SW480 (cell line): ENCODE data around the gene LRRC8B.
A peak's percentile ranks its signal among the peaks of the same experiment; 100 is the strongest.
"Not testable (repeated sequence)": the region's sequence is repeated elsewhere in the genome, so short reads cannot be mapped to it uniquely, and the experiment has no call there.

Experiments used
- DNase-seq: peaks from one replicate; pipeline ENCODE4 v3.0.0-alpha.2; 2016; ENCODE audit warnings: low spot score

The LRRC8B gene

DNA sequence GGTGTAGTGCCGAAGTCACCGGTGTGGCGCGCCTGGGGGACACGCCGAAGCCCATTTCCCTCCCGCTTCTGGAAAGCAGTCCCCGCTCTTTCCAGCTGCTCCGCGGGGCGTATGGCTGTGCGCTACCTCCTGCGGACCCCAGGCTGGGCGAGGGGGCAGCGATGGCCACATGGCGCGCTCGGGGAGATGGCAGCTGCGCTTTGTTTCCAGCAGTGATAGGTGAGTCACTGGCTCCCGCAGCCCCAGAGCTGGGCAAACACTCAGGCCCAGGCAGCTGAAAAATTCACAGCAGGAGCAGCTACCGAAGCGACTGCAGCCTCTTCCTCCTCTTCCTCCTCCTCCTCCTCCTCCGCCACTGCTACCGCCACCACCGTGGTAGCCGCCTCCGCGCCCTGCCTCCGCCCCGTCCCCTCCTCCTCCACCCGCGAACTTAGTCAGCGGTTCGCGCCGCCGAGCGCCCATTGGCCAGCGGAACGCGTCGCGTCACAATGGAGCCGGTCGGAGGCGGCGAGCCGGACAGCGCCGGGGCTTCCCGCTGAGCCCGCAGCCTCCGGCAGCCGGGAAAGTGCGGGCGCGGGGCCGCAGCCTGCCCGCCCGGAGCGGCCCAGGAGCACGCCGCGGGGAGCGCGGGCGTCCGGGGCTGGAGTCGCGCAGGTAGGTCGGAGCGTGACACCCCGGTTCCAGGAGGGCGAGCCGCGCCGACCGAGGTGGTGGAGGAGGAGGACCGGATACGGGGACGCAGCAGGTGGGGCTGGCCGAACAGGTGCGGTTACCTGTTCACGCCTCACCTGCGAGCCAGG is at the start of gene LRRC8B:
TSS of gene LRRC8B (plus strand) at position 461 of the 800 bp plus-strand sequence. CDS start 57,822 bp downstream, outside the sequence.
- peak; percentile 75 for DNase-seq

DNA sequence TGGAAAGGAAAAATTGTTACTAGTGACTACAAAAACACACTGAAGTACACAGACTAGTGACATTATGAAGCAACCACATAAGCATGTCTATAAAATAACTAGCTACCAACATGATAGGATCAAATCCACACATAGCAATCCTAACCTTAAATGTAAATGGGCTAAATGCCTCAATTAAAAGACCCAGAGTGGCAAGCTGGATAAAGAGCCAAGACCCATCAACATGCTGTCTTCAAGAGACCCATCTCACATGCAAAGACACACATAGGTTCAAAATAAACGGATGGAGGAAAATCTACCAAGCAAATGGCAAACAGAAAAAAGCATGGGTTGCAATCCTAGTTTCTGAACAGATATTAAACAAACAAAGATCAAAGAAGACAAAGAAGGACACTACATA is 49.4 kb upstream of the LRRC8B start:
- no peak for DNase-seq

DNA sequence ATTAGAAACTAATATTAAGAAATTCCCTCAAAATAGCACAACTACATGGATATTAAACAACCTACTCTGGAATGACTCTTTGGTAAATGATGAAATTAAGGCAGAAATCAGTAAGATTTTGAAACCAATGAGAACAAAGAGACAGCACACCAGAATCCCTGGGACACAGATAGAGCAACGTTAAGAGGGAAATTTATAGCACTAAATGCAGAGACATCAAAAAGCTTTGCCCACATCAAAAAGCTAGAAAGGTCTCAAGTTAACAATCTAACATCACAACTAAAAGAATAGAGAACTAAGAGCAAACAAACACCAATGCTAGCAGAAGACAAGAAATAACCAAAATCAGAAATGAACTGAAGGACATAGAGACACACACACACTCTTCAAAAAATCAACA is 48.6 kb upstream of the LRRC8B start:
- DNase-seq, result no peak

DNA sequence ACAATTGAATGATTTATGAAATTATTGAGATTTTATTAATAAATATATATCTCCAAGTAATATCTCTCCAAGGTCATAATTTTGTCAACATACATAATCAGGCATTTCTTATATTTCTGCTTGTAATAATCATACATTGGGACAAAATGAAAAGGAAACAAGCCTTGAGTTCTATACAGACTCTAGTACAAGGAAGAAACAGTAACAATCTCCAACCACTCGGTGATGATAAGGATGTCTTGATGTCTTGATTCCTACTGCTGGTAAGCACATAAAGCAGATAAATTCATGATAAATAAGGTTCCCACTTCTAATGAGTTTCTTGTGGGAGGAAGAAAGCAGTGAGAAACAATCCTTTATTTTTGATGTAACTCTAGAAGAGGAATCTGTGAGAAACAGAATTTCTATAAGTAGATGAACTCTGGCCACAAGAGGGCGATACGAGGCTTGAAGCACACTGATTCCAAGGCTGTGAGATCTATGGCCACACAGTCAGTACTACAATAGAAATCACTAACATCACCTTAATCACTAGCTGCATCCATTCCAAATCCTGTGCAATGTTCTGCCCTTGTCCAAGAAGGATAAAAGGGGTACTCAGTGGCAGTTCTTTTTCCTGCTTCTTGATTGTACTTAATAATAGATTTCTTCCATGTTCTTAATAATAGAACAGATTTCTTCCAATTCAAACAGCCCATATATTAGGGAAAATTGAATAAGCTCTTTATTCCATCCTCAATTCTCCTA is 41.4 kb upstream of the LRRC8B start:
- DNase-seq, result peak; percentile 63

DNA sequence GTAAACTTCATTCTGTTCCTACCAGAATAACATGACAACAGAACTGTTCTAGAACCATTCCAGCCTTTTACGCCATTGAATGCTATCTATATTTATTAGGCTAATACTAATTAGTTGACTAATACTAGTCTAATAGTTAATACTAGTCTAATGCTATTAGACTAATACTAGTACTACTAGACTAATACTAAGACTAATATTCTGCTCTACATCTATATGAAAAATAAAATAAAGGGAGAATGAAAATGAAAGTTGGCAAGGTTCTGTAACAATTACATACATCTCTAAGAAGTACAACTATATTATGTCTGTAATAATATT is 40.9 kb upstream of the LRRC8B start:
- DNase-seq, result no peak

DNA sequence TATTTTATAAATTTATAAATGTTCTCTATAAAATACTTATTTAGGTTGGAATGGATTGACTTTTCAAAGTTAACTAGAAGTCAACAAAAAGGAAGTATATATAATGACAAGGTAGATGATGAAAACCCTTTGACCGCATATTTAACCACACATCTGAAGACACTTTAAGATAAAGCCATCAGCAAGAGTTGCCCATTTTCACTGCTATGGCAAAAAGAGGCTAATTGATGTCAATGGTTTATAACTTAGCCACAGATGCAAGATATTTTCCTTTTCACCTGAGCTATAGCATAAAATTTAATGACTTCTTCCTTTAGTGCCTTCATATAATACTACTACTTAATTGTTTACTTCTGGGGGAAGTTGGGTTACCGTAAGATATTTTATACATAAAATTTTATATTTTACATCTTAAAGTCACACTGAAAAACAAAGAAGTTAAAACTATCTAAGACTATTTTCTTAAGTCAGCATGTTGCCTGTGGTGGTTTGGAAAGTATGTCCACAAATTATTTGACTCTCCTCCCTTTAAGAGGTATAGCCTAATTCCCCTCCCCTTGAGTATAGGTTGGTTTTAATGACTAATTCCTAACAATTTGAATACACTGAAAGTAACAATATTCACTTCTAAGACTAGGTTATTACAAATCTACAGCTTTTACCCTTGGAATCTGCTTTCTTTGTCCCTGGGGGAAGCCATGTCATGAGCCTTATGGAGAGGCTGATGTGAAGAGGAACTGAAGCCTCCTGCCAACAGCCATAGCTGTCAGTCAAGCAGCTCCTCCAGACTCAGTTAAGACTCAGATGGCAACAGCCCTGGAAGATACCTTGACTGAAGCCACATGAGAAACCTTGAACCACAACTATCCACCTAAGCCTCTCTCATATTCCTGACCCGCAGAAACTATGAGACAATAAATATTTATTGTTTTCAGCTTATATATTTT is 40.3 kb upstream of the LRRC8B start:
- no peak for DNase-seq

DNA sequence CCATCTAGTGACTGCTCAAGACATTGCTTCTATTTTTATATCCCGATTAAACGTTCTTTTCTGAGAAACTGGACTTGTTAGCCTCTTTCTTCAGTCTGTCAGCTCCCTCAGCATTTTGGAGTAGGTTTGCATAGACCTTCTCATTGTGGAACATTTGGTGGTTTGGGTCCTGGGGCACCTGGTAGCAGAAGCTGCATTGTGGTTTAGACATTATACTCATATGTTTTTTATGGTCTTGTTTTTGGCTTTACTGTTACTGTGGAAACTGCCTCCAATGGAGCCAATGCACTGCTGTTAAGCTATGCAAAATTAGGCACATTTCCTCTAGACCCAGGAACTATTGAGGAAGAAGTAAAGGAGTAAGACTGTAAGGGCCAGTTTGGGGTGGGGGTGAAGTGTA is 36.7 kb upstream of the LRRC8B start:
- no peak for DNase-seq

DNA sequence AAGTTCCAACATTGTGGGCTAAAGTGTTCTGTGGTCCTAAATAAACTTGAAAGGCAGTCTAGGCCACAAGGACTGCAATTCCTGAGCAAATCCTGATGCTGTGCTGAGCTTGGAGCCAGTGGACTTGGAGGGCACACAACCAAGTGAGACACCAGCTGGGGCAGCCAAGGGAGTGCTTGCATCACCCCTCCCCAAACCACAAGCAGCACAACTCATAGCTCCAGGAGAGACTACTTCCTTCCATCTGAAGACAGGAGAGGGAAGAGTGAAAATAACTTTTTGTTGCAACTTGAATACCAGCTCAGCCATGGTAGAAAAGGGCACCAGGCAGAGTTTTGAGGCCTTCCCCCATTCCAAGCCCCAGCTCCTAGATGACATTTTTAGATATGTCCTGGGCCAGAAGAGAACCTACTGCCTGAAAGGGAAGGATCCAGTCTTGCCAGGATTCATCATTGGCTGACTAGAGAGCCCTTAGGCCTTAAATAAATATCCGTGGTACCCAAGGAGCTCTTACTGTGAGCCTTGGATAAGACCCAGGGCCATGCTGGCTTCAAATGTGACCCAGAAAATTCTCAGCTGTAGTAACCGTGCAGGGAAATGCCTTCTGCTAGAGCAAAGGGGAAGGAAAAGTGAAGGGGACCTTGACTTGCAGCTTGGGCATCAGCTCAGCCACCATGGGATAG is 35.4 kb upstream of the LRRC8B start:
- DNase-seq, result no peak

DNA sequence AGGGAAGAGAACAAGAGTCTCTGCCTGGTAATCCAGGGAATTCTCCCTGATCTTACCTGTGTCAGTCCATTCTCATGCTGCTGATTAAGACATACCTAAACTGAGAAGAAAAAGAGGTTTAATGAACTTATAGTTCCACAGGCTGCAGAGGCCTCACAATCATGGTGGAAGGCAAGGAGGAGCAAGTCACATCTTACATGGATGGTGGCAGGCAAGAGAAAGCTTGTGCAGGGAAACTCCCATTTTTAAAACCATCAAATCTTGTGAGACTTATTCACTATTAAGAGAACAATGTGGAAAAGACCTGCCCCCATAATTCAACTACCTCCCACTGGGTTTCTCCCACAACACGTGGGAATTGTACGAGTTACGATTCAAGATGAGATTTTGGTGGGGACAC is 34.2 kb upstream of the LRRC8B start:
- DNase-seq, result no peak

DNA sequence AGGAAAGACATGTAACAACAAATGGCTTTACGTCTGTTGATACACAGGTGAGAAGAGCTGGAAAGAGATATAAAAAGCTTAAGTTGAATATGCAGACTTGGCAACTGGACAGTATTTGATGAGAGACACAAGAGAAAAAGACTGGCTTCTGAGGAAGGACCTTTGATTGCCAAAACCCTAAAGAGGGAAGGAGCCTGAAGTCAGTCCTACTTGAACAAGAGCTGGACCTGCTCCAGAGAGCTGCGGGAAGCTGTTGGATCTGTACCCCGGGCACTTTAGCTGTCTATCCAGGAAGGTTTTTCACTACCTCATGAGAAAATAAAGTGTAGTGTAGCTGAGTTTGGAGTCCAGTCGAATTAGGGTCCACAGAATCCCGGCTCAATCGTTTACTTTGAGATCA is 25.3 kb upstream of the LRRC8B start:
- DNase-seq, result no peak

DNA sequence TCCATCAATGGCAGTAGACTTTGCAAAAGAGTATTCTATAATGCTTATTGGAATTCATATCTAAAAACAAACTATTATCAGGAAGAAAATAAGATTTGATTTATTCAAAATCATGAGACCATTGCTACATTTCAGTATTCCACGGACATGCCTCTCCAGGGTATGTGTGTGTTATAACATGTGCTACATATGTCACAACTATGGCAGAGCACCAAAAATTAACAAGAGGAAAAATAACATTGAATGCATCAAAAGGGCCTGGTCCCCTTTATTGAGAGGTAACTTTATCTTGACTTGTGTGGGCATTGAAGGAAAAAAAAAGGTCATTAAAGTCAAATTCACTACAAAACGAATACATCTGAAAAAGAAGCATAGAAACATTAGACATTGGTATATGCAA is 22.6 kb upstream of the LRRC8B start:
- no peak for DNase-seq

DNA sequence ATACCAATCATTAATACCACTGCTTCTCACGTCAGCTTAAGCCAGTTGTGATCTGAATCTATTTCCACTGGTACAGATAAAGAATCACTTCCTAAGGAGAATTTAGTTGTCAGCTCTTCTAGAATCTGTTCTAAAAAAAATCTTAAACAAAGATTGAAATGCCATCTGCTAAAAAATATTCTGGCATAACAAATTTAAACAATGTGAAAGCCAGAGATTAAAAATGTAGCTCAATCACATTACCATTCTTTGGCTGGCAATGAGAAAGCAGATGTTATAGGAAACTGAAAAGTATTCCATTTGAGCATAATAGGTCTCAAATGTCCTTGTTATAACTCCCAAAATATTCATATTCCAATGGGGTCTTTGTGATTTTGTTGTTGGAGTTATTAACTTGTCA is 21.7 kb upstream of the LRRC8B start:
- no peak for DNase-seq

DNA sequence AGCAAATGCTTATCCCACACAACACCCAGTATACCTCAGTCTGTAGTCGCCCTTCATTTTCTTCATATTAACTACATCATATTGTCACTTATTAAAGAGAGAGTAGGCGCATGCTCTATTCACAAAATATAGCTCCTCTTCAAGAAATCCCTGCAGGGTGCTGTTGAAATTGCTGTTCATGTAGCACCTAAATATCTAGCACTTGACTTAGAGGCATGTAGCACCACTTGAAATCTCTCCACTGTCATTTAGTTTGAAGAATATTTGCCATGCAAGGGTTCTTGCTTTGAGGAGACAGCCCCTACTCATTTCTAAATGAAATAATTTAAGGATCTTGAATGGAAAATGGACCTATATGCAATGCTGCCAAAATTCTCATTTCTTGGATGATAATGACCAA is 20.9 kb upstream of the LRRC8B start:
- DNase-seq, result no peak

DNA sequence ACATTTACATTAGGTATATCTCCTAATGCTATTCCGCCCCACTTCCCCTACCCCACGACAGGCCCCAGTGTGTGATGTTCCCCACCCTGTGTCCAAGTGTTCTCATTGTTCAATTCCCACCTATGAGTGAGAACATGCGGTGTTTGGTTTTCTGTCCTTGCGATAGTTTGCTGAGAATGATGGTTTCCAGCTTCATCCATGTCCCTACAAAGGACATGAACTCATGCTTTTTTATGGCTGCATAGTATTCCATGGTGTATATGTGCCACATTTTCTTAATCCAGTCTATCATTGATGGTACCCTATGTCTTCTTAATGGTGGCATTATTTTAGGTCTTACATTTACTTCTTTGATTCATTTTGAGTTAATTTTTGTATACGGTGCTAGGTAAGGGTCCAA is 14.6 kb upstream of the LRRC8B start:
- not testable (repeated sequence) for DNase-seq

DNA sequence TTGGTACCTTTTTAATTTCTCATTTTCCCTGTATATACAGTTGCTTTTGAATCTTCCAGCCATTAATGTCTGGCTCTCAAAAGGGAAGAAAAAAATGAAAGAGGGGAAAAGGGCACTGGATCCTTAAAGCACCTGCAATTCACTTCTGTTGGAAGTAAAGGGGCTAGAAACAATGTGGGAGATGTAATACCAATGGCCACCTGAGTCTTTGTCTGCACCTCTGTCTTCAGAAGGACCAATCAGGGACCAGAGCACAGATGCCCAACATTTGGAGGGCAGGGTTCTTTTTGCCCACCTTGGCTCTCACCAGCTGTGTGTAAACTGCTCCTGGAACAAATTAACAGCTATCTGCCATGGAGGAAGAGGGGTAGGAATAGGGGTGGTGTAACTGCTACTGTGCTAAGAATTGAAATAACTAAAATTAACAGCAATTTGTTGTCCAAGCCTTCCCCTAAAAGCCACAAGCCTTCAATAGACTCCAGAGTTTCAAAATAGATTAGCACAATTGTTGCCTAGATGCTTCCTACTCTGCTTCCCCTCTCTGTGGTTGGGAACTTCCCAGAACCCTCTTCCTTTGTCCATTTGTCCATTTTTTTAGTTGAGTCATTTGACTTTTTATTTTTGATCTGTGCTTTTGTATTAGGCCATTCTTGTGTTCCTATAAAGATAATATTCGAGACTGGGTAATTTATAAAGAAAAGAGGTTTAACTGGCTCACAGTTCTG is 11.5 kb upstream of the LRRC8B start:
- DNase-seq, result no peak

DNA sequence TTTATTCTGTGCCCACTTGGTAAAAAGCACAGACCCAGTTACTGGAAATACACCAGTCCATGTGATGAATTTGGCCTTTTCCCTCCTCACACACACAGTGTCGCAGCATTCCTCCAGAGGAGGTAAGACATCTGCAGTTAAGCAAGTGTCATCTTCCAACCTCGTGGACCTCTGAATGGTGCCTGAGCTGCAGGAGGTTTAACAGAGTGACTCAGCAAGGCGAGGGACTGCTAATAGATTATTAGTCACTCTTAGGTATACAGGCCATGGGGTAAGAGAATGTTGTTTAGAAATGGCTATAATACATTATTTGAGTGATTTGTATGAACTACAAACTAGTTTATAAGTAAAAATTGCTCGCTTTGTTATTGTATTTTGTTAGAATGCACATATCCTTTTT is 8.6 kb upstream of the LRRC8B start:
- peak; percentile 11 for DNase-seq

DNA sequence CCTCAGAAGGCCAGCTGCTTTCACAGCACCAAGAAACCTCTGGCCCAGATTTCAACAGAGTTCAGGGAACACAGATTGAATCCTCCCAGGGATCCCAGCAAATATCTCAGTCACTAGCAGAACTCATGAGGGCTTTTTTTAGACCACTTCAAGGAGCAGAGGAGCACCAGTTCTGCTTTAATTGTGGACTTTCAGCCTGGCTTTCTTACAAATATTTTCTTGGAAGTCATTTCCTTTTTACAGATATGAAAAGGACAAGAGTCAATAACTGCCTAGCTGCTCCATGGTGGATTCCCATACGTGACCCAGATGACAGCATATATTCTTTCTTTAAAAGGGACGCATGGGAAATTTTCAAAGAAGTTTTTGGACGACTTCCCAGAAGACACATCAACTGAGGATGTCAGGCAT is 6.4 kb upstream of the LRRC8B start:
- DNase-seq, result no peak

DNA sequence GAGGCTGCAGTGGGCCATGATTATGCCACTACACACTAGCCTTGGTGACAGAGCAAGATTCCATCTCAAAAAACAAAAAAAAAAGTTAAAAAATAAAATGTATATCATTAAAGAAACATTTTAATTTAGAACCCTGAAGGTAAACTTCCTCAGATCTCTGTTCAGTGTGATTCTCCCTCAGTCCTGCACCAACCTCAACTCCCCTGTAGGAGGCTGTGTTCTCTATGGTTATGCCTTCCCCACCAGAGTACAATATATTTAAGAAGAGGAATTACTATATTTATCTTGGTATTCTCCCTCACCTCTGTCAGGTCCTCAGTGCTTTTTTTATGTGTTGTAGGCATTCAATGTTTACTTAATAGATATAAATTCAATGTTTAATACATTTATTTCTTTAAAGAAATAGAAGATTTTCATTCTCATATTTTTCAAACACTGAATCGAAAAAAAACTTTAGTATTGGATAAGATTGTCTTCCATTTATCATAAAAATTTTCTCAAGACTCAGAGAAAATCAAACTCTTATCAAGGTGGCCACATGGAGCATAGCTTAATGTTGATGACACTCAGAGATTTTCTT is 4.8 kb upstream of the LRRC8B start:
- peak; percentile 12 for DNase-seq

DNA sequence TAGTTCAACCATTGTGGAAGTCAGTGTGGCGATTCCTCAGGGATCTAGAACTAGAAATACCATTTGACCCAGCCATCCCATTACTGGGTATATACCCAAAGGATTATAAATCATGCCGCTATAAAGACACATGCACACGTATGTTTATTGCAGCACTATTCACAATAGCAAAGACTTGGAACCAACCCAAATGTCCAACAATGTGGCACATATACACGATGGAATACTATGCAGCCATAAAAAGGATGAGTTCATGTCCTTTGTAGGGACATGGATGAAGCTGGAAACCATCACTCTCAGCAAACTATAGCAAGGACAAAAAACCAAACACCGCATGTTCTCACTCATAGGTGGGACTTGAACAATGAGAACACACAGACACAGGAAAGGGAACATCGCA is 2.7 kb upstream of the LRRC8B start:
- DNase-seq, result not testable (repeated sequence)

DNA sequence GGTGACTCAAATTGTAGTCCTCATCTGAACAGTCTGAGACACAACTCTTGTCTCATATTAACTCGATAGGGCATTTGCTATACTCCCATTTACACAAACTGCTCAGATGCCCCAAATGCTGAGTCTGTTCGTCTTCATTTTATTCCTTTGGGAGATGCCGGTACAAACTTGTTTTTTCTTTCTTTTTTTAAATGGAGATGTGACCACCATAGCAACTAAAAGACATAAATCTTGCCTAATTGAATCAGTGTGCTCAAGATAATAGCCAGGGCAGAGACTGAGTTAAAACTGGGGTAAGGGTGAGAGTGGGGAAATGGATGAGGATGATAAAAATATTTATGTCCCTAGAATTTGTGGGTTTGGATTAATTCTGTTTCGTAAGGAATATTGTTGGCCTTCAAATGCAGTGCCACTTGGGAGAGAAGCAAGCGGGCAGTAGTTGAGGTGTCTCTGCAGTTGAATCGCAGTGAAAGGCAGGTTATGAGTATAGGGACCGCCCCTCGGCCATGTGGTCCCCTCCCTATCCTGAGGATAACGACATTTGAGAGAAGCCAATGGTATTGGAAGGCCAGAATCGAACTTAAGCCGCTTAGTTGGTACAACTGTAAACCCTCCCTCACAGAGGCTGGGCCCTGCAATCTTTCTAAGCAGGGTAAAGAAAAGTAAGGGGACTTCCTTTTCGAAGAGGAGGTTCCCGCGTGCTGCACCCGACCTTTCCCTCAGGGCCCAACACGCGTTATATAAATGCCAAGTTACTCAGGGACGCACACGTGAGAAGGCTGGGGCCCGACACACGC is 859 bp upstream of the LRRC8B start:
- DNase-seq, result peak; percentile 41
